Fibroblast of skin of right quadriceps (primary cell): ENCODE results near the gene ITGB1BP2.
"Not testable (repeated sequence)": the region's sequence is repeated elsewhere in the genome, so short reads cannot be mapped to it uniquely, and the experiment has no call there.

ENCODE experiments used
- DNase-seq: peaks from one replicate; pipeline ENCODE4 v3.0.0-alpha.2; 2013

ITGB1BP2 gene

GRCh38 chrX:71301195-71301924 is at the start of gene ITGB1BP2:
ITGB1BP2 (plus strand) TSS chrX:71301750; CDS start chrX:71301807, 57 bp downstream.
- DNase-seq, result peak; percentile 51

DNA sequence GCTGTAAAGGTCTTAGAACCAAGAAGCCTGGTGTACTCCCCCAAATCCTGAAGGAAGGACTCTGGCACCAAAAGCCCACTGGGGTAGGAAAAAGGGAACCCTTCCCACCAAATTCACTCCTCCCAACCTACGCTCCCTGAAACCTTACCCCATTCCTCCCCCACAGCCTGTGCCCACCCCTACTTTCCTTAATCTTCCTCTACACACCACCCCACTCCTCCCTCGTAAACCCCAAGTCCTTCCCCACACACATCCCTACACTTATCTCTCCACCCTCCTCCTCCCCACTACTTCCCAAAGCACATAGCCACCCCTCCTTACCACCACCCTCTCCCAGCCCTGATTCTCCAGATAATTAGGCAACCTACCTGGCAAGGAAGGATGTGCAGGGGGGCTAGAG is 49.3 kb upstream of the ITGB1BP2 start:
- DNase-seq, result no peak

- peak; percentile 54 for DNase-seq
These were observed 48.1 kb upstream of the ITGB1BP2 start for GRCh38 chrX:71253253-71254091.

DNA sequence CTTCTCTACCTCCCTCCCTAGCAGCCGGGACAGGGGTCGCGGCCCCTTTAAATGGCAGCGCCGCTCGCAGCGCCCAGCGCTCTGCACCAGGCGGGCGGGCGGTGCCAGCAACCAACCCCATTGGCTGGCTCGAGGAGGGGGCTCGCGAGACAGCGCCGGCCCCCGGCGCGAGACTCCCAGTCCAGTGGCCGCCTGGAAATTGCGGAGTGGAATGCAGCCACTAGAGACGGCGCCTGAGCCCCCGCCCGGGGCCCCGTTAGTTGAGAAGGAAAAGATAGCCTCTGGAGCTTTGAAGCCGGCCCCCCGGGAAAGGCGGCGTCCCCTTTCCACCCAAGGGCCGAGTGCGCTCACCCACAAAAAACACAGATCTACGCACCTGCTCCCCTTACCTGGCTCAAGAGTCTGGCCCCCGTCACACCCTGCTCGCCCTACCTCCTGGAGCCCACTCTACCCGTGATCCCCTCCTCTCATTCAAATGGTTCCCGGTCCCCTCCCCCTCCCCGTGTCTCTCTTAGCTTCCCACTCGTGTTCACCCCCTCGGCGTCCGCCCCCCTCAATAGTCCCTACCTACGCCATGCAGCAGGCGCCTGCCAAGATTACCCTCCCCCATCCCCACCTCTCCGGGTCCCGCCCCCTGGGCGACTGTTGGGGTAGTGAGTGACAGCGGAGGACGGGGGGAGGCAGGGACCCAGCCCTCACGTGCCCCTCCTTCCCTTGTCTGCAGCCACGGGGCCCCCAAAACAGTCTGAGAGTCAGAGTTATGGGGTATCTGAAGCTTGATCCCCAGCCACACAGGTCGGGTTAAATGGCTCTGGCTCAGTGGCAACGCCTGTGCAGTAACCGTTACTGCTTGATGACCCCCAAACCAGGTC is 47.2 kb upstream of the ITGB1BP2 start, which contains the start of gene ZMYM3:
Gene ZMYM3, minus strand, starts transcription at position 49 of the 872 bp plus-strand sequence. CDS start 885 bp downstream, outside the sequence.
- peak; percentile 85 for DNase-seq

DNA sequence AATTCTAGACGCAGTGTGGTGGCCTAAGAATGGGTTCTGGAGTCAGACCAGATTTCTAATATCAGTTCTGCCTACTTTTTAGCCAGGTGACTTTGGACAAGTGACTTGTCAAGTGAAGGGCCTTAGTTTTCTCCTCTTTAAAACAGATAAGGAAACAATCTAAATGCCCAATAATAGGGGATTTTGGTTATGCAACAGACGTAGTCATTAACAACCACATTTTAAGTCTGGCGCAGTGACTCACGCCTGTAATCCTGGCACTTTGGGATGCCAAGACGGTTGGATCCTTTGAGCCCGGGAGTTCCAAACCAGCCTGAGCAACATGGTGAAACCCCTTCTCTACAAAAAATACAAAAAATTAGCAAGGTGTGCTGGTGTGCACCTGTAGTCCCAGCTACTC is 45.5 kb upstream of the ITGB1BP2 start:
- no peak for DNase-seq

DNA sequence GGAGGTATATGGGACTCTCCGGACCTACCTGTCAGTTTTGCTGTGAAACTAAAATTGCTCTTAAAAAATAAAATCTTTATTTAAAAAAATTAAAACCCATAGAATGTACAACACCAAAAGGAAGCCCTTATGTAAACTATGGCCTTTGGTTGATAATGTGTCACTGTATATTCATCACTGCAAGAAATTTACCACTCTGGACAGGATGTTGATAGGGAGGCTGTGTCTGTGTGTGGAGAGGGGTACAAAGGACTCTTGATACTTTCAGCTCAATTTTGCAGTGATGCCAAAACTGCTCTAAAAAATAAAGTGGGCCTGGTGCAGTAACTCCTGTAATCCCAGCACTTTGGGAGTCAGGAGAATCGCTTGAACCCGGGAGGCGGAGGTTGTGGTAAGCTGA is 44.7 kb upstream of the ITGB1BP2 start:
- no peak for DNase-seq

GRCh38 chrX:71268624-71269023 is 32.9 kb upstream of the ITGB1BP2 start:
- DNase-seq, result not testable (repeated sequence)

GRCh38 chrX:71269801-71270395 is 31.7 kb upstream of the ITGB1BP2 start:
- DNase-seq, result no peak

DNA sequence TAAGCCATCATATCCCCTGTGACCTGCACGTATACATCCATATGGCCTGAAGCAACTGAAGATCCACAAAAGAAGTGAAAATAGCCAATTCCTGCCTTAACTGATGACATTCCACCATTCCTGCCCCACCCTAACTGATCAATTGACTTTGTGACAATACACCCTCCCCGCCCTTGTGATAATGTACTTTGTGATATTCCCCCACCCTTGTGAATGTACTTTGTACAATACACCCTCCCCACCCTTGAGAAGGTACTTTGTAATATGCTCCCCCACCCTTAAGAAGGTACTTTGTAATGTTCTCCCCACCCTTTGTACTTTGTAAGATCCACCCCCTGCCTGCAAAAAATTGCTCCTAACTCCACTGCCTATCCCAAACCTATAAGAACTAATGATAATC is 29.2 kb upstream of the ITGB1BP2 start:
- DNase-seq, result not testable (repeated sequence)

- DNase-seq, result not testable (repeated sequence)
These were observed 20.2 kb upstream of the ITGB1BP2 start for GRCh38 chrX:71281300-71281699.

DNA sequence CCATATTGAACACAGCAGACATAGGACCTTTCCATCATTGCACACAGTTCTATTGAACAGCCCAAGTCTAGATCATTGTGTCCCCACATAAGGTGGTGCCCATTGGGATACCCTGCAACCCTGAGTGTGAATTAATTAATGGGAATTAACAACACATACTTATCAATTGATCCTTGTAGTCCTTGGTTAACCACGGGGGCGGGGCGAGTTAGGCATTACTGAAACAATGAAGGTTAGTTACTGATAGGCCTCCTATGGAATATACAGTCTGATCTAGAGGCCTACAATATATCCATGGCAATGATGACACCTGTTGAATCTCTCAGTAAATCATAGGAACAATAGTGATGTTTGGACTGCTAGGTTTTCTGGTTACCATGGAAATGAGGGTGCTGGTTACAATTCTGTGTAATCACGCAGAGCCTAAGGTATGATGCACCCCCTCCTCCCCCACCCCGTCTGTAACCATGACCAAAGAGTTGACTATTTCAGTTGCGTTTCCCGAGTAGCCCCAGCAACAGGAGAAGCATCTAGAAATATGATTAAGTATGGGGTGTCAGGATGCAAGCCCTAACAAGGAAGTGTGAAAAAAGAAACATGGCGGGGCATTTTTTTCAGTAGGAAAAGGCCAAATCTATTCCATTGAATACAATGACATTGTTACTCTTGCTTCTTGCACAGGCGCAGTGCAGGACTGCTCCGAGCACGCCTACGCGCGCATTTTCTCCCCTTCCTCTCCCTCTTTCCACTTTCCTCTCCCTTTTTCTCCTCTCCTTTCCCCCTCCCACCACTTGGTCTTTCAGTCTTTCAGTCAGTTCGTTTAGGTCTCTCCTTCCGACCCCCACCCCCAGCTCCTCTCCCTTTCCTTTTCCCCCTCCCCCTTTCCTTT is 18.8 kb upstream of the ITGB1BP2 start:
- no peak for DNase-seq

DNA sequence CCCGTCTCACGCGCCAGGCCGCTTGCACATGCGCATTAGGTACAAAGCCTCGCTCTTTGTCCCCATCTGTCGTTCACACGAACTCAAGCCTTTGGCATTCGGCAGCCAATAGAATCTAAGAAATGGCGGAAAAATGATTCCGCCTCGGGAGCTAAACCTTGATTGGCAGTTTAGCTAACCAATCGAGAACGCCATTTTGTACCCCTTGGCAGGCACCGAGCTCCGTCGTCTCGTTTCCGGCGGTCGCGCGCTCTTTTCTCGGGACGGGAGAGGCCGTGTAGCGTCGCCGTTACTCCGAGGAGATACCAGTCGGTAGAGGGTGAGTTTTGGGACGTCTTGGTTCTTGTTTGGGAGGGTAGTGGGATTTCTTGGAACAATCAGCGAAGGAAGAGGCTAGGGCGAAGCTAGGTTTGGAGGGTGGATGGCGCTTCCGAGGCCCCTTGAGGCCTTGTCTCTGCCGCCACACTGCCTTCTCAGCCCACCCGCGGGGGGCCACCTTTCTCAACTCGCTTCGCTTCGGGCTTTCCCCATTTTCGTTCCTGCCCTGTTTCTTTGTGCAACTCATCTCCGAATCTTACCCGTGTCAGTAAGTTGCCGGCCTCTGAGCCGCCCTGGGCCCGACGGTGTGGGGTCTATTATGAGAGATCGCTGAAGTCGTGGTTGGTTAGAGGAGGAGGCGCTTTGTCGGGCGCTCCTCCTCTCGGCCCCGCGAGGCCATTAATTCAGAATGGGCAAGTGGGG is 18.0 kb upstream of the ITGB1BP2 start, which contains the start of gene NONO:
Gene NONO, plus strand, starts transcription at position 233 of the 741 bp plus-strand sequence. CDS start 7,003 bp downstream, outside the sequence.
- DNase-seq, result peak; percentile 100

DNA sequence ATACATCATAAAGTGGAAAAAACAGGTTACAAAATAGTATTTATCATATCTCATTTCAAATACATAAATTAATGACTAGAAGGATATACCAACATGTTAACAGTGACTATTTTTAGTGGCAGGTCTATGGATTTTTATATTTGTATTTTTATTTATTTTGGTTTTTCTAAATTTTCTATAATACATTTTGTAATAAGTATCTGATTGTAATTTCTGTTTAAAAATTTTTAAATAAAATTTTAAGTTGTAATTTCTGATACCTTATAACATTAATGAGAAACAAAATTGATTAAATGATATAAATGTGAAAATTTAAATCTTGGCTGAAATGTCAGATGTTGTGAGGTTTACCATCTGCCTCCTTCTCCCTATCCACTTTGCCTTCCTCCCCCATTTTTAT is 15.6 kb upstream of the ITGB1BP2 start:
- no peak for DNase-seq

DNA sequence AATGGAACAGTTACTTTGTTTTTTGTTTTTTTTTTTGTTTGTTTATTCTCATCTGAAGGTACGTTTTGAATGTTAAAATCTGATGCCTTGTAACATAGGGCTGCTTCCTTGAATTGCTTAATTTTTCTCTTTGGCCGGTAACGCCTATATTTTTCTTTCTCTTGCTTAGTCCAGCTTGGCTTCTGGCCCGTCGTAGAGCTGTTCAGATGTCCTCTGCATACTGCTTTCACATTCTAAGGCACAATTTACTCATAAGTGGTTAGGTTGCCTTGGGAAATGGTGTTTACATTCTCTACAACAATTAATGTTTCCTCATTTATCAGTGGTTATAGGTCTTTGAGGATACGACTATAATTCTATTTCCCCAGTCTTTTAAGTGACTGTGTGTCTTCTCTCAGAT is 10.2 kb upstream of the ITGB1BP2 start:
- DNase-seq, result peak; percentile 4

- DNase-seq, result peak; percentile 78
These were observed 8.7 kb upstream of the ITGB1BP2 start for GRCh38 chrX:71292669-71293365.

- DNase-seq, result no peak
These were observed 4.7 kb upstream of the ITGB1BP2 start for GRCh38 chrX:71296806-71297205.

- DNase-seq, result no peak
These were observed 3.4 kb upstream of the ITGB1BP2 start for GRCh38 chrX:71298119-71298518.

DNA sequence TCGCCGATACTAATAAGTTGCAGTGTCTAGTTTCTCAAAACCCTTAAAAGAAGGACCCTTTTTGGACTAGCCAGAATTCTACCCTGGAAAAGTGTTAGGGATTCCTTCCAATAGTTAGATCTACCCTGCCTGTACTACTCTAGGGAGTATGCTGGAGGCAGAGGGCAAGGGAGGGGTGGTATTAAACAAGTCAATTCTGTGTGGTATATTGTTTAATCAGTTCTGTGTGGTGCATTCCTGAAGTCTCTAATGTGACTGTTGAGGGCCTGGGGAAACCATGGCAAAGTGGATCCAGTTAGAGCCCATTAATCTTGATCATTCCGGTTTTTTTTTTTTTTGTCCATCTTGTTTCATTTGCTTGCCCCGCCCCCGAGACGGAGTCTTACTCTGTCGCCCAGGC is 1.5 kb upstream of the ITGB1BP2 start:
- DNase-seq, result not testable (repeated sequence)

DNA sequence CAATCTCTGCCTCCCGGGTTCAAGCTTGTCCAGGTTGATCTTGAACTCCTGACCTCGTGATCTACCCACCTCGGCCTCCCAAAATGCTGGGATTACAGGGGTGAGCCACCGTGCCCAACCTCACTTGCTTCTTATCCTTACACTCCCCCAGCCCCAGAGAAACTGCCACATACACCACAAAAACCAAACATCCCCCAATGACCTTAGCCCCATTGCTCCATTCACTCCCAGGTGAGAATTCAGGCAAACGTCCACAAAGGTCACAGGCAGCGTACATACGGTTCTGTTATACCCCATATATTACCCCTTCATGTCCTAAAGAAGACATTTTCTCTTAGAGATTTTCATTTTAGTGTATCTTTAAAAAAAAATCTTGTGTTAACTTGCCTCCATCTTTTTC is 1.1 kb upstream of the ITGB1BP2 start:
- not testable (repeated sequence) for DNase-seq
